ENCODE results near the gene ZNF780A.
"Not testable (repeated sequence)": the region's sequence is repeated elsewhere in the genome, so short reads cannot be mapped to it uniquely, and the experiment has no call there.

The ZNF780A gene

GRCh38 chr19:40053491-40053890, 37.3 kb downstream of the ZNF780A start:
- TF ChIP-seq, protein P1, sequence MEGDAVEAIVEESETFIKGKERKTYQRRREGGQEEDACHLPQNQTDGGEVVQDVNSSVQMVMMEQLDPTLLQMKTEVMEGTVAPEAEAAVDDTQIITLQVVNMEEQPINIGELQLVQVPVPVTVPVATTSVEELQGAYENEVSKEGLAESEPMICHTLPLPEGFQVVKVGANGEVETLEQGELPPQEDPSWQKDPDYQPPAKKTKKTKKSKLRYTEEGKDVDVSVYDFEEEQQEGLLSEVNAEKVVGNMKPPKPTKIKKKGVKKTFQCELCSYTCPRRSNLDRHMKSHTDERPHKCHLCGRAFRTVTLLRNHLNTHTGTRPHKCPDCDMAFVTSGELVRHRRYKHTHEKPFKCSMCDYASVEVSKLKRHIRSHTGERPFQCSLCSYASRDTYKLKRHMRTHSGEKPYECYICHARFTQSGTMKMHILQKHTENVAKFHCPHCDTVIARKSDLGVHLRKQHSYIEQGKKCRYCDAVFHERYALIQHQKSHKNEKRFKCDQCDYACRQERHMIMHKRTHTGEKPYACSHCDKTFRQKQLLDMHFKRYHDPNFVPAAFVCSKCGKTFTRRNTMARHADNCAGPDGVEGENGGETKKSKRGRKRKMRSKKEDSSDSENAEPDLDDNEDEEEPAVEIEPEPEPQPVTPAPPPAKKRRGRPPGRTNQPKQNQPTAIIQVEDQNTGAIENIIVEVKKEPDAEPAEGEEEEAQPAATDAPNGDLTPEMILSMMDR (IDR thresholded peaks at IDR 0.05; ENCODE audit: extremely low read depth, insufficient read depth, missing control alignments) = no peak

GRCh38 chr19:40041718-40042117, 49.0 kb downstream of the ZNF780A start:
- DNase-seq (ENCODE audit: low spot score); in situ Hi-C loops (cut with MboI; ENCODE audit: low pct_unique_long_range_greater_than_20kb, low sequenced_read_pairs, unreplicated experiment): not testable (repeated sequence)

More at GRCh38 chr19:40053491-40053890, 37.3 kb downstream of the ZNF780A start:
- no peak for DNase-seq (ENCODE audit: low spot score)
- in situ Hi-C loops (cut with MboI; ENCODE audit: low pct_unique_long_range_greater_than_20kb, low sequenced_read_pairs, unreplicated experiment) = no loop called here

DNA sequence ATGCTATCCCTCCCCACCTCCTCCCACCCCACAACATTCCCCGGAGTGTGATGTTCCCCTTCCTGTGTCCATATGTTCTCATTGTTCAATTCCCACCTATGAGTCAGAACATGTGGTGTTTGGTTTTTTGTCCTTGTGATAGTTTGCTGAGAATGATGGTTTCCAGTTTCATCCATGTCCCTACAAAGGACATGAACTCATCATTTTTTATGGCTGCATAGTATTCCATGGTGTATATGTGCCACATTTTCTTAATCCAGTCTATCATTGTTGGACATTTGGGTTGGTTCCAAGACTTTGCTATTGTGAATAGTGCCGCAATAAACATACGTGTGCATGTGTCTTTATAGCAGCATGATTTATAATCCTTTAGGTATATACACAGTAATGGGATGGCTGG, 52.7 kb downstream of the ZNF780A start:
- in situ Hi-C loops (cut with MboI; ENCODE audit: low pct_unique_long_range_greater_than_20kb, low sequenced_read_pairs, unreplicated experiment); DNase-seq (ENCODE audit: low spot score): not testable (repeated sequence)

GRCh38 chr19:40035996-40036395, 54.7 kb downstream of the ZNF780A start:
- no peak for DNase-seq (ENCODE audit: low spot score)
- in situ Hi-C loops (cut with MboI; ENCODE audit: low pct_unique_long_range_greater_than_20kb, low sequenced_read_pairs, unreplicated experiment) = no loop called here

DNA sequence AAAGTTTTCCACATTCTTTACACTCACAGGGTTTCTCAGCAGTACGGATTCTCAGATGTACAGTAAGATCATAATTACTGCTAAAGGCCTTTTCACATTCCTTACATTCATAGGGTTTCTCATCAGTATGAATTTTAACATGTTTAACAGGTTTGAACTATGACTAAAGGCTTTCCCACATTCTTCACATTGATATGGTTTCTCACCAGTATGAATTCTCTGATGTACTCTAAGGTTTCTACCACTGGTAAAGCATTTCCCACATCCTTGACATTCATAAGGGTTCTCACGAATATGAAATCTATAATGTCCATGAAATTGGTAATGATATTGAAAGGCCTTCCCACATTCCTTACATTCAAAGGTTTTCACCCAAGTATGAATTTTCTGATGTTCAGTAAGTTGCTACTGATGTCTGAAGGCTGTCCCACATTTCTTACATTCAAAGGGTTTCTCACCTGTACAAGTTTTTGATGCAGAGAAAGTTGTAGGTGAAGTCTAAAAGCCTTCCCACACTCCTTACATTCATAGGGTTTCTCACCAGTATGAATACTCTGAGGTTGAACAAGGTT, 56.7 kb downstream of the ZNF780A start:
- no peak for DNase-seq (ENCODE audit: low spot score)
- in situ Hi-C loops (cut with MboI; ENCODE audit: low pct_unique_long_range_greater_than_20kb, low sequenced_read_pairs, unreplicated experiment) = no loop called here
- TF ChIP-seq, protein P1 (IDR thresholded peaks at IDR 0.05; ENCODE audit: extremely low read depth, insufficient read depth, missing control alignments) = no peak

More at GRCh38 chr19:40035996-40036395, 54.7 kb downstream of the ZNF780A start:
- TF ChIP-seq, protein P1 (IDR thresholded peaks at IDR 0.05; ENCODE audit: extremely low read depth, insufficient read depth, missing control alignments) = no peak

GRCh38 chr19:40026597-40026970, 64.2 kb downstream of the ZNF780A start:
- DNase-seq (ENCODE audit: low spot score) = no peak
- TF ChIP-seq, protein P1 (IDR thresholded peaks at IDR 0.05; ENCODE audit: extremely low read depth, insufficient read depth, missing control alignments) = no peak
- in situ Hi-C loops (cut with MboI; ENCODE audit: low pct_unique_long_range_greater_than_20kb, low sequenced_read_pairs, unreplicated experiment) = no loop called here

DNA sequence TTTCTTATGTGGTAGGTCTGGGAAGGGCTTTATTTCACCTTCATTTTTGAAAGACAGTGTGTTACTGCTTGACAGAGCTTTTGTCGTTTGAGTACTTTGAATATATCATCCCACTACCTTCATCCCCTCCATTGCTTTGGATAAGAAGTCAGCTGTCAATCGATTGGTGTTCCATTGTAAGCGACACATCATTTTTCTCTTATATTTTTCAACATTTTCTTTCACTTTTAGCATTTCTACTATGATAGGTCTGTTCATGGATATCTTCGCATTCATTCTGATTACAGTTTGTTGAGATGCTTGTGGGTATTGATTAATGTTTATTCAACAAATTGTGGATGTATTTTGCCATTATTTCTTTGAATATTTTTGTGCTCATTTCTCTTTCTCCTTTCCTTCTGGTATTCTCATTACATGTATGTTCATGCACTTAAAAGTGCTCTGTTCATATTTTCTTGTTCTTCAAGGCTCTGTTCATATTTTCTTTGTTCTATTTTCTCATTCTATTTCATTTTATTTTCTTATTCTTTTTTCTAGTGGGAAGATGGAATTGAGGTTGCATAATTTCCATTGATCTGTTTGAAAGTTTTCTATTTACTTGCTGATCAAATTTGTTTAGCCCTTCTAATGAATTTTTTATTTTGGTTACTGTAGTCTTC, 64.7 kb downstream of the ZNF780A start:
- TF ChIP-seq, protein P1 (IDR thresholded peaks at IDR 0.05; ENCODE audit: extremely low read depth, insufficient read depth, missing control alignments) = no peak
- in situ Hi-C loops (cut with MboI; ENCODE audit: low pct_unique_long_range_greater_than_20kb, low sequenced_read_pairs, unreplicated experiment) = no loop called here

More for the DNA sequence above, 64.7 kb downstream of the ZNF780A start:
- no peak for DNase-seq (ENCODE audit: low spot score)

Measured in GM13977 (cell line).